Effector memory CD4-positive, alpha-beta T cell (primary cell): Measurements from ENCODE around the gene SH3BP2.
A peak's percentile ranks its signal among the peaks of the same experiment; 100 is the strongest.

Experiments
- DNase-seq, 3 donors: peaks; one replicate each; pipeline ENCODE4 v3.0.0-alpha.2; 2020
- H3K27ac ChIP-seq: 2 replicates; pipeline ENCODE4 v1.7.0; 2013; ENCODE audit warnings: mild to moderate bottlenecking, low read length, moderate library complexity; ENCODE audit not compliant: insufficient read depth, poor library complexity, severe bottlenecking
- H3K27me3 ChIP-seq: replicated peaks from 2 replicates; pipeline ENCODE4 v1.7.0; 2013; ENCODE audit warnings: mild to moderate bottlenecking, low read length; ENCODE audit not compliant: insufficient read depth, control insufficient read depth, poor library complexity, severe bottlenecking
- H3K36me3 ChIP-seq: 2 replicates; pipeline ENCODE4 v1.7.0; 2013; ENCODE audit warnings: mild to moderate bottlenecking, low read length, moderate library complexity; ENCODE audit not compliant: control insufficient read depth, insufficient read depth
- H3K4me1 ChIP-seq: 2 replicates; pipeline ENCODE4 v1.7.0; 2013; ENCODE audit warnings: low read length, mild to moderate bottlenecking; ENCODE audit not compliant: control insufficient read depth, insufficient read depth, poor library complexity, severe bottlenecking
- H3K4me3 ChIP-seq: 2 replicates; pipeline ENCODE4 v1.7.0; 2013; ENCODE audit warnings: low read length, low read depth, mild to moderate bottlenecking; ENCODE audit not compliant: insufficient read depth, poor library complexity, severe bottlenecking
- H3K9me3 ChIP-seq: 2 replicates; pipeline ENCODE4 v1.7.0; 2013; ENCODE audit warnings: mild to moderate bottlenecking, low read length, moderate library complexity; ENCODE audit not compliant: control insufficient read depth

SH3BP2 gene

DNA sequence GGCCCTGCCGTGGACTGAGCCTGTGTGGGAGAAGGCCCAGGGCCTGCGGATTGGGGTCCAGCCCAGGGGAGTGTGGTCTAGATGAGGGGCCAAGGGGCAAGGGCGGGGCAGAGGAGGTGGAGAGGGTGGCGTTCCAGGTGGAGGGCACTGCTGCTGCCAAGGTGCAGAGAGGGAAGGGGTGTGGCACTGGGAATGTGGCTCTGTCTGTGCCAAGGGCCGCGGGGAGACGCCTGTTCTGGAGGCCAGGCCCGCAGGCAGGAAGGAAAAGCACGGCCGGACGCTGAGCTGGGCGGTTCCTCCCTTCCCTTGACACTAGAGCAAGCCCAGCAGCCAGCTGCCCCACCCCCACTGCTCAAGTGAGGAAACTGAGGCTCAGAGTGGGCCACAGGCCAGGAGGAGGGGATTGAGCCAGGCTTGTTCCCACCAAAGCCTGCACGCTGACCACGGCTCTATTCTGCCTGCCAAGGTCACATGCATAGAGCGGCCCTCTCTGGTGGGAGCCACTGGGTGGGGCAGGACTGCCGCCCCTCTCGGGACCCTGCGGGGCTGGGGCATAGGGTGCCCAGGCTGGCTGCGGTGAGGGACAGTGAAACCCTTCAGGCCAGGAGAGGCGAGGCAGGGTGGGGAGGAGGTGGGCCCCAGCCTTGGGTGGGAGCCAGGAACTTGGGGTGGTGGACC, 13.0 kb downstream of the SH3BP2 start:
- Histone ChIP-seq H3K9me3 (no peaks in the 10 kb centered on the region), H3K4me1 (peaks cover 11% of the 10 kb centered on the region), H3K27ac (no peak overlapping the region), H3K4me3 (no peak overlapping the region), H3K27me3 (no peaks in the 10 kb centered on the region), H3K36me3 (no peaks in the 10 kb centered on the region)
- DNase-seq = no peak

GRCh38 chr4:2806390-2807355, 13.8 kb downstream of the SH3BP2 start:
- Histone ChIP-seq H3K36me3 (no peaks in the 10 kb centered on the region), H3K4me1 (peaks cover 11% of the 10 kb centered on the region), H3K4me3 (no peak overlapping the region), H3K9me3 (no peaks in the 10 kb centered on the region), H3K27me3 (no peaks in the 10 kb centered on the region), H3K27ac (no peak overlapping the region)
- no peak for DNase-seq

- Histone ChIP-seq H3K36me3 (no peaks in the 10 kb centered on the region), H3K9me3 (no peaks in the 10 kb centered on the region), H3K27ac (no peak overlapping the region), H3K27me3 (no peaks in the 10 kb centered on the region), H3K4me1 (peaks cover 17% of the 10 kb centered on the region), H3K4me3 (no peak overlapping the region)
- DNase-seq = no peak
Measured at GRCh38 chr4:2807571-2807970, 14.7 kb downstream of the SH3BP2 start.

- no peak for DNase-seq
- Histone ChIP-seq H3K4me1 (peaks cover 17% of the 10 kb centered on the region), H3K27me3 (no peaks in the 10 kb centered on the region), H3K27ac (no peak overlapping the region), H3K4me3 (no peak overlapping the region), H3K9me3 (no peaks in the 10 kb centered on the region), H3K36me3 (no peaks in the 10 kb centered on the region)
Measured at GRCh38 chr4:2808001-2808400, 15.1 kb downstream of the SH3BP2 start.

DNA sequence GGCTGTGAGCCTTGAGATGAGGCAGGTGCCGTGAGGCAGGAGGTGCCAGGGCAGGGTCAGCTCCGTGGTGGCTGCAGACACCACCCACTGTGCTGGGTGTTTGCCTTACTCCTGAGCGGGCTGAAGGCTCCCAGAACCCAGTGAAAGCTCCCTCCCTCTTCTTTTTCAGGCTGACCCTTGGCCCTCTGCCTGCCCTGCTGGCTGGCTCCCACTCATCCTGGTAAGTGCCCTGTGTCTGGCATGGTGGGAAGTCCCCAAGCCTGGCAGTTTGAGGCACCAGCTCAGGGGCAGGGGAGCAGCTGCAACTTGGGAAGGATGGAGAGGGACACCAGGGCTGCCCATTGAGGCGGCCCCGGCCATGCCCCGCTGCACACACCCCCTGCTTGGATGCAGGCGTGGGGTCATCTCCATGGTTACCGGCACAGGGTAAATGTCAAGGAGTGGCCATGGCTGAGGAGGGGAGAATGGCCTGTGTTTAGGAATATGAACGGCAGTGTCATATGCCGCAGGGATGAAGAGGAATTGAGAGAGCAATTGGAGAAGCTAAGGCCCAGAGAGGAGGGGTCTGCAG, 16.8 kb downstream of the SH3BP2 start:
- H3K36me3 ChIP-seq = no peaks in the 10 kb centered on the region
- H3K4me3 ChIP-seq = no peak overlapping the region
- H3K27me3 ChIP-seq = no peaks in the 10 kb centered on the region
- DNase-seq = no peak
- H3K9me3 ChIP-seq = no peaks in the 10 kb centered on the region
- no peak overlapping the region for H3K27ac ChIP-seq
- peaks cover 27% of the 10 kb centered on the region for H3K4me1 ChIP-seq

DNA sequence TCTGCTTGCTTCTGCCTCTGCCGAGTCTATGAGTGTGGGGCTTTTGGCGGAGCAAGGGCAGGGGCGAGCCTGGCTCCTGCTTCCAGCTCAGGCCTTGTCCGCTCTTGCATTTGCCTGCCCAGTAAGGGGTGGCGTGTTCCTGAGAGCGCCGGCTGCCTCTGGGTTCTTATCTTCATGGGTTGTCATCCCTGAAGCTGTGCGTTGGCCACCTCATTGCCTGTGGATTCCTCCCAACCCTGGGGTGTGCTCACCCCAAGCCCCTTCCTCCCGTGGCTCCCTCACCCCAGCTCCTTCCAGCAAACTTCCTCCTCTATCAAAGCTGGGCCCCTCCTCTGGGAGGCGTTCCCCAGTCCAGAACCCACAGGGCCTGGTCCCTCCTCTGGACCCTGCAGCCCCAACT, 17.5 kb downstream of the SH3BP2 start:
- no peaks in the 10 kb centered on the region for H3K9me3 ChIP-seq
- no peak for DNase-seq
- peaks cover 30% of the 10 kb centered on the region for H3K4me1 ChIP-seq
- H3K27me3 ChIP-seq = no peaks in the 10 kb centered on the region
- no peaks in the 10 kb centered on the region for H3K36me3 ChIP-seq
- H3K27ac ChIP-seq = no peak overlapping the region
- H3K4me3 ChIP-seq = no peak overlapping the region

GRCh38 chr4:2811830-2812611, 19.1 kb downstream of the SH3BP2 start:
- Histone ChIP-seq H3K27me3 (no peaks in the 10 kb centered on the region), H3K9me3 (no peaks in the 10 kb centered on the region), H3K27ac (peak overlapping the region; percentile 81), H3K36me3 (no peaks in the 10 kb centered on the region), H3K4me3 (peak overlapping the region; percentile 70), H3K4me1 (peaks cover 30% of the 10 kb centered on the region)
- DNase-seq = peak; percentile 37 to 48 (median 47)

GRCh38 chr4:2812612-2813354, 19.9 kb downstream of the SH3BP2 start:
- no peak for DNase-seq
- Histone ChIP-seq H3K36me3 (no peaks in the 10 kb centered on the region), H3K4me3 (peak overlapping the region; percentile 70), H3K27ac (peak overlapping the region; percentile 81), H3K9me3 (no peaks in the 10 kb centered on the region), H3K27me3 (no peaks in the 10 kb centered on the region), H3K4me1 (peaks cover 37% of the 10 kb centered on the region)
